Measurements from ENCODE around the gene USP10. TPM values are rescaled to one million over a fixed set of nuclear protein-coding genes. Genes with fewer than 3 reads are reported as not detected.

The USP10 gene
- total RNA-seq, 1 experiment from 2014 or later = 203 TPM

DNA sequence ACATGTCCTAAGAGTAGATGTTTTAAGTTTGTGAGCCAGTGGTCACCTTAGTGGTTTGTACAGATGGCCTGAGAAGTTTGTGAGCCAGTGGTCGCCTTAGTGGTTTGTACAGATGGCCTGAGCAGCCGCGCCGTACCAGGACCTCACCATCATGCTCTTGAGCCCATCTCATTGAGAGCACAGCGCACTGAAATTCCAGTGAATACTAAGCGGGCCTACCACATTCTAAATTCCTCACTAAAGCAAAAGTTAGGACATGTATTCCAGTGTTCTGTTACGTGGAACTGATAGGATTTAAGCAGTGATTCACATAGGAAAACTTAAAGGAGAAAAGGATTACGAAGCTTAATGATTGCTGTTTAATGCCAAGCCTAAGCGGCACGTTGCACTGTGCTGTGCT is 3.9 kb downstream of the USP10 start:
- Histone ChIP-seq H2BK20ac (ENCODE audit: low read depth, low read length, poor library complexity, severe bottlenecking) (no peak overlapping the region), H3K23ac (ENCODE audit: insufficient read length, low read depth, low read length) (no peak overlapping the region), H4K8ac (replicated peaks; ENCODE audit: insufficient read length, low read depth, low read length) (no peak overlapping the region), H2AFZ (ENCODE audit: low read length) (no peak overlapping the region), H3K27me3 (ENCODE audit: insufficient read depth, low read length) (no peaks in the 10 kb centered on the region), H3T11ph (ENCODE audit: low read length) (no peak overlapping the region), H4K91ac (ENCODE audit: insufficient read length, low read depth, low read length) (no peak overlapping the region), H3K79me1 (ENCODE audit: insufficient read depth, low read depth, low read length, poor library complexity, severe bottlenecking) (peaks cover 2% of the 10 kb centered on the region), H4K20me1 (ENCODE audit: control insufficient read depth, insufficient read depth, insufficient read length) (no peaks in the 10 kb centered on the region), H2BK120ac (ENCODE audit: low read depth, low read length, poor library complexity, severe bottlenecking) (no peak overlapping the region), H4K5ac (ENCODE audit: insufficient read length, low read depth, low read length) (no peak overlapping the region), H2BK5ac (ENCODE audit: insufficient read length, low read length) (no peak overlapping the region), H3K79me2 (ENCODE audit: insufficient read depth, low read length) (peaks cover 65% of the 10 kb centered on the region), H2BK15ac (ENCODE audit: low read depth, low read length) (no peak overlapping the region), H3K56ac (ENCODE audit: insufficient read length, low read depth, low read length) (no peak overlapping the region), H3K9ac (ENCODE audit: extremely low read depth, insufficient read length, low read length) (no peak overlapping the region), H3K14ac (ENCODE audit: insufficient read depth, low read length) (no peak overlapping the region), H2AK5ac (ENCODE audit: insufficient read length, low read length) (no peak overlapping the region), H2BK12ac (ENCODE audit: insufficient read length, low read depth, low read length) (no peak overlapping the region), H3K4me1 (ENCODE audit: insufficient read depth, low read length) (no peaks in the 10 kb centered on the region), H3K23me2 (ENCODE audit: insufficient read length, low read depth, low read length, poor library complexity, severe bottlenecking) (peaks cover 8% of the 10 kb centered on the region), H3K27ac (ENCODE audit: insufficient read length, low read depth, low read length) (no peak overlapping the region), H3K18ac (ENCODE audit: insufficient read length, low read depth, low read length) (no peak overlapping the region), H3K4me2 (ENCODE audit: insufficient read depth, insufficient read length, low read length) (no peak overlapping the region), H3K9me3 (ENCODE audit: control insufficient read depth, low read depth, low read length) (no peaks in the 10 kb centered on the region), H3K4ac (ENCODE audit: low read depth, low read length) (no peak overlapping the region)
- DNase-seq = no peak
- TF ChIP-seq, protein P1, sequence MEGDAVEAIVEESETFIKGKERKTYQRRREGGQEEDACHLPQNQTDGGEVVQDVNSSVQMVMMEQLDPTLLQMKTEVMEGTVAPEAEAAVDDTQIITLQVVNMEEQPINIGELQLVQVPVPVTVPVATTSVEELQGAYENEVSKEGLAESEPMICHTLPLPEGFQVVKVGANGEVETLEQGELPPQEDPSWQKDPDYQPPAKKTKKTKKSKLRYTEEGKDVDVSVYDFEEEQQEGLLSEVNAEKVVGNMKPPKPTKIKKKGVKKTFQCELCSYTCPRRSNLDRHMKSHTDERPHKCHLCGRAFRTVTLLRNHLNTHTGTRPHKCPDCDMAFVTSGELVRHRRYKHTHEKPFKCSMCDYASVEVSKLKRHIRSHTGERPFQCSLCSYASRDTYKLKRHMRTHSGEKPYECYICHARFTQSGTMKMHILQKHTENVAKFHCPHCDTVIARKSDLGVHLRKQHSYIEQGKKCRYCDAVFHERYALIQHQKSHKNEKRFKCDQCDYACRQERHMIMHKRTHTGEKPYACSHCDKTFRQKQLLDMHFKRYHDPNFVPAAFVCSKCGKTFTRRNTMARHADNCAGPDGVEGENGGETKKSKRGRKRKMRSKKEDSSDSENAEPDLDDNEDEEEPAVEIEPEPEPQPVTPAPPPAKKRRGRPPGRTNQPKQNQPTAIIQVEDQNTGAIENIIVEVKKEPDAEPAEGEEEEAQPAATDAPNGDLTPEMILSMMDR (conservative IDR thresholded peaks at IDR 0.05) = no peak
- Mint-ChIP-seq H3K27ac (no peak overlapping the region), H3K4me3 (no peak overlapping the region), H3K9me3 (no peaks in the 10 kb centered on the region), H3K27me3 (ENCODE audit: low read depth) (no peaks in the 10 kb centered on the region), H3K4me1 (peaks cover 51 to 53% of the 10 kb centered on the region in 2 experiments), H3K36me3 (ENCODE audit: insufficient read depth in 1 of 3, low read depth in 3 of 3) (peaks cover 2 to 7% (median 4%) of the 10 kb centered on the region in 3 experiments; a peak in 5 of 7 replicates)
- no CpG with 5 or more reads among the region's 10 CpGs for WGBS (ENCODE audit: extremely low coverage, insufficient read length, low lambda C conversion rate)

All from H9 (cell line).